CD4-positive, alpha-beta T cell treated with Interleukin-15 for 4 hours (primary cell): Measurements from ENCODE around the gene REPS2.
"Not testable (repeated sequence)": the region's sequence is repeated elsewhere in the genome, so short reads cannot be mapped to it uniquely, and the experiment has no call there.

Experiments used
- DNase-seq: peaks from one replicate; pipeline ENCODE4 v3.0.0-alpha.2; 2020; ENCODE audit warnings: low spot score

Gene REPS2

GRCh38 chrX:16946361-16946964 is at the start of gene REPS2:
Gene REPS2 (plus strand): TSS chrX:16946658. CDS start chrX:16946862, 204 bp downstream.
- DNase-seq: peak; percentile 69

GRCh38 chrX:16897445-16897844 is 49.0 kb upstream of the REPS2 start:
- DNase-seq: no peak

GRCh38 chrX:16903274-16904022 is 43.0 kb upstream of the REPS2 start:
- no peak for DNase-seq

GRCh38 chrX:16910376-16910775 is 36.1 kb upstream of the REPS2 start:
- DNase-seq: no peak

GRCh38 chrX:16914058-16914457 is 32.4 kb upstream of the REPS2 start:
- DNase-seq: no peak

GRCh38 chrX:16916561-16916960 is 29.9 kb upstream of the REPS2 start:
- no peak for DNase-seq

GRCh38 chrX:16917120-16917519 is 29.3 kb upstream of the REPS2 start:
- DNase-seq: no peak

GRCh38 chrX:16918979-16919378 is 27.5 kb upstream of the REPS2 start:
- DNase-seq: no peak

- DNase-seq: no peak
Observed at GRCh38 chrX:16920075-16920474, 26.4 kb upstream of the REPS2 start.

- no peak for DNase-seq
Observed at GRCh38 chrX:16923157-16923556, 23.3 kb upstream of the REPS2 start.

- DNase-seq: no peak
Observed at GRCh38 chrX:16924631-16925480, 21.6 kb upstream of the REPS2 start.

- no peak for DNase-seq
Observed at GRCh38 chrX:16930392-16930791, 16.1 kb upstream of the REPS2 start.

GRCh38 chrX:16931371-16931770 is 15.1 kb upstream of the REPS2 start:
- no peak for DNase-seq

- DNase-seq: no peak
Observed at GRCh38 chrX:16931855-16932575, 14.4 kb upstream of the REPS2 start.

- DNase-seq: no peak
Observed at GRCh38 chrX:16934185-16934584, 12.3 kb upstream of the REPS2 start.

GRCh38 chrX:16946971-16947562 is 609 bp downstream of the REPS2 start:
- DNase-seq: no peak

GRCh38 chrX:16950423-16950822 is 4.0 kb downstream of the REPS2 start:
- no peak for DNase-seq

- DNase-seq: no peak
Observed at GRCh38 chrX:16953606-16954211, 7.3 kb downstream of the REPS2 start.

GRCh38 chrX:16957751-16958150 is 11.3 kb downstream of the REPS2 start:
- DNase-seq: no peak

GRCh38 chrX:16958356-16958755 is 11.9 kb downstream of the REPS2 start:
- no peak for DNase-seq

GRCh38 chrX:16962661-16963060 is 16.2 kb downstream of the REPS2 start:
- DNase-seq: not testable (repeated sequence)
